ENCODE data around the gene SFRP2.

GRCh38 chr4:153806073-153806472, 17.2 kb upstream of the SFRP2 start:
- TF ChIP-seq CTCF (IDR thresholded peaks at IDR 0.05; ENCODE audit: insufficient read depth, low read length, poor library complexity, severe bottlenecking), result no peak
- no peak for TF ChIP-seq EZH2phosphoT487 (conservative IDR thresholded peaks at IDR 0.05; ENCODE audit: low read length)
